ENCODE results near the gene FBXW12.

GRCh38 chr3:48413086-48413485, 41.1 kb downstream of the FBXW12 start:
- TF ChIP-seq EZH2 (IDR thresholded peaks at IDR 0.05; ENCODE audit: borderline replicate concordance, low read length) (no peak), CTCF (conservative IDR thresholded peaks at IDR 0.05 in 1 of 2, IDR thresholded peaks at IDR 0.05 in 1 of 2; ENCODE audit: extremely low read depth in 1 of 2, insufficient read depth in 1 of 2, low read depth in 1 of 2, low read length in 2 of 2) (no peak)
